GM12874 (cell line): ENCODE results near the gene GLOD5.

Experiments
- CTCF ChIP-seq: IDR thresholded peaks from 2 replicates; pipeline ENCODE4 v1.5.1; 2011; ENCODE audit warnings: low read depth, mild to moderate bottlenecking, control low read depth, low read length, moderate library complexity; ENCODE audit not compliant: insufficient read depth

Gene GLOD5

DNA sequence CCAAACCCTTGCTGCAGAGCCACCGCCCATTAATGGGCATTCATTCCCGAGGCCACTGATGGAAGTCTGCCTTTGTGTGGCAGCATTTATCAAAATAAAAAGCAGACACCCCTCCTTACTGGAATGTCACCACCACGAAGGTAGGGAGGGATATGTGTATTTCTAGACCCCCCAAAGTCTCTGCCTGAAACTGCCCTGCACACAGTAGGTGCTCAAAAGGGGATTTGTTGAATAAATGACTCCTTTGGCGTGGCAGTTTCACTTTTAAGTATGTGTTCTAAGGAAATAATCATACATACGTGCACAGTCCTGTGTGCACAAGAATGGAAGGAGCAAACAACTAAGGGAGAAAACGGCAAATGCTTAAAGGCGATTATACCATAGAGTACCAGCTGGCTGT, 23.6 kb upstream of the GLOD5 start:
- no peak for TF ChIP-seq CTCF

- no peak for TF ChIP-seq CTCF
Measured at GRCh38 chrX:48741834-48742233, 19.7 kb upstream of the GLOD5 start.

DNA sequence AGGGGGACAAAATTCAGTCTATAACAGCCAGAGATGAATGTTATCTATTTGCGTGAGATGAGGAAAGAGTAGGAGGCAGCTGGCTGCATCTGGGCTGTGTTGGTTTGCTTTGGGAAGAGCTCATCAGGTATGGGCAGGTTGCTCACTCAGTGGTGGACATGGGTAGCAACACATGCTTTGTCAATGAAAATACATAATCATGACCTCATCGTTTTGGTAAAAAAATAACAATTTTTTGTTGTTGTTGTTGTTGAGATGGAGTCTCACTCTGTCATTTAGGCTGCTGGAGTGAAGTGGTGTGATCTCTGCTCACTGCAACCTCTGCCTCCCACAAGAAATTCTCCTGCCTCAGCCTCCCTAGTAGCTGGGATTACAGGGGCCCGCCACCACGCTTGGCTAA, 16.3 kb upstream of the GLOD5 start:
- no peak for TF ChIP-seq CTCF

DNA sequence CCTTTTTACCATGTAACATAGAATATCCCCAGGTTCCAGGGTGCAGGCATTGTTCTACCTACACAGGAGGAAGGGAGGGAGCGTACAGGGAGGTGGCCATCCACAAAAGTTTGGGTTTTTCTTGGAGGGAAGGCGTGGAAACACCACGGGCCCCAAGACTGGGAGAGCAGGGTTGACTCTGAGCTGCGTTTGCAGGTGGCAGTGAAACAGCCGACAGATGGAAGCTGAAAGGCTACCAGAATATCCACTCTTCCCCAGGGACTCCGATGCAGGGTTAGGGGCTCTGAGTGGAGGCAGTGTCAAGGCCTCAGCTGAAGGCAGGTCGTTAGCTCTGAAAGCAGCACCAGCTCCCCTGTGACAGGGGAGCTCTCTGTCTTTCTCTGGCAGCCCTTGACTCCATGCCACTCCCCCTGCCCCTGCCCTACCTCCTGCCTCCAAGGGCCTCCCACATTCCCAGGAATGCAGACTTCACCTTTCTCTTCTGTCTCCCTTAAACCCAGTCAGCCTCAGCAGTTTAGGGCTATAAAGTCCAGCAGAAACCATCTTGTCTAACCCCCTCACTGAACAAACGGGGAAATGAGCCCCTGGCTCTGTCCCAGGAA, 14.0 kb upstream of the GLOD5 start:
- no peak for TF ChIP-seq CTCF

DNA sequence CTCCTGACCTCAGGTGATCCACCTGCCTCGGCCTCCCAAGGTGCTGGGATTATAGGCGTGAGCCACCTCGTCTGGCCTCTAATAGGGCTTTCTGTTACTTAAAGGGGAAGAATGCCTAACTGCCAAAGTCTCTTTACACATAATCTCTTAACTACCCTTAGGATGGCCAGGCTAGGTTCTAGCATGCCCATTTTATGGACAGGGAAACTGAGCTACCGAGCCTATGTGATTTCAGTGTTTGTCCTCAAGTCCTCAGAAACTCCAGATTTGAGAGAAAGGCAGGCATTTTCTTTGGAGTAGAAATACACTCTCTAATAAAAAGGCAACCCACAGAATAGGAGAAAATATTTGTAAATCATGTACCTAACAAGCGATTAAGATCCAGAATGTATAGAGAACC, 12.4 kb upstream of the GLOD5 start:
- no peak for TF ChIP-seq CTCF

DNA sequence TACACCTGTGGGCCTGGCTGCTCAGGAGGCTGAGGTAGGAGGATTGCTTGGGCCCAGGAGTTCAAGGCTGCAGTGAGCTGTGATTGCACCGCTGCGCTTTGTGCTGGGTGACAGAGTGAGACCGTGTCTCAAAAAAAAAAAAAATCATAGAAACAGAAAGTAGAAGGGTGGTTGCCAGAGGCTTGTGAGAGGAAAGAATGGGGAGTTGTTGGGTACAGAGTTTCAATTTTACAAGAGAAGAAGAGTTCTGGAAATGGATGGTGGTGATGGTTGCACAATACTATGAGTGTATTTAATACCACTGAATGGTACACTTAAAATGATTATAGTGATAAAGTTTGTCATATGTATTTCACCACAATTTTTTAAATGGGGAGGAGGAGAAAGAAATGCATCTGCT, 10.2 kb upstream of the GLOD5 start:
- no peak for TF ChIP-seq CTCF

DNA sequence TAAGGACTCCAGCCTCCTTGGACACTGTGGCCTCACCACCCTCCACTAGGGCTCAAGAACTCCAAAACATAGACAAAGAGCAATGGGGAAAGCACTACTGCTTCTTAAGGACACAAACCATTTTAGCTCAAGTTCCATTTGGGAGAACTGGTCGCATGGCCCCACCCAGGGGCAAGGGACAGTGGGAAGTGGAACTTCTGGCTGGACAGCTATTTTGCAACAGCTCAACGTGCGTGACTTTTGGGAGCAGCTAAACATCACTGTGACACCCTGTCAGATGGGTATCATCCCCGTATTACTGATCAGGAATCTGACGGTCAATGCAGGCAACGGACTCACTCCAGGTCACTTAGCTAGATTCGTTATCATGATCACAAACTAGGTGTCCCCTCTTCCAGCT, 9.0 kb upstream of the GLOD5 start:
- TF ChIP-seq CTCF, result no peak
